Thoracic aorta (tissue), 2 donors: Measurements from ENCODE around the gene SYNGR4. TPM values are rescaled to one million over a fixed set of nuclear protein-coding genes. Genes with fewer than 3 reads are reported as not detected.

ENCODE experiments used
- total RNA-seq, 2 donors: library from RNA; depleted of rRNA; stranded (reverse); fragments of >200 nt; gene quantifications; one replicate each; pipeline versions ENCODE4 v1.1.0 to v1.2.3, GENCODE V29; 2016

SYNGR4 gene
- total RNA-seq, 2 donors from 2014 or later, result not detected

Other genes starting within 250 kb of the SYNGR4 start
- gene LIG1, start 194.0 kb upstream of the SYNGR4 start, total RNA-seq, result 10 to 100 TPM in 1 of 2 donors, 1 to 10 TPM in 1; 5.4 to 23.2 TPM
- 1 to 10 TPM; 4.4 to 9.3 TPM for gene ZSWIM9, start 193.7 kb upstream of the SYNGR4 start, total RNA-seq
- gene CARD8, start 108.5 kb upstream of the SYNGR4 start, total RNA-seq, result 10 to 100 TPM; 40.8 to 50.9 TPM
- gene ZNF114, start 94.3 kb upstream of the SYNGR4 start, total RNA-seq, result under 1 TPM in 1 of 2 donors, not detected in 1; 0.27 TPM
- 10 to 100 TPM; 61.7 to 95.7 TPM for gene EMP3, start 38.8 kb upstream of the SYNGR4 start, total RNA-seq
- gene TMEM143, start 427 bp upstream of the SYNGR4 start, total RNA-seq, result 10 to 100 TPM in 1 of 2 donors, 1 to 10 TPM in 1; 6.3 to 18.4 TPM
- gene KDELR1, start 27.2 kb downstream of the SYNGR4 start, total RNA-seq, result 10 to 100 TPM; 65.6 to 79.9 TPM
- under 1 TPM in 1 of 2 donors, not detected in 1; 0.68 TPM for gene GRIN2D, start 29.3 kb downstream of the SYNGR4 start, total RNA-seq
- gene GRWD1, start 81.6 kb downstream of the SYNGR4 start, total RNA-seq, result 10 to 100 TPM; 17.5 to 38.3 TPM
- 1 to 10 TPM in 1 of 2 donors, under 1 TPM in 1; 0.27 to 1.2 TPM for gene KCNJ14, start 91.2 kb downstream of the SYNGR4 start, total RNA-seq
- 10 to 100 TPM; 50.6 to 79.4 TPM for gene CYTH2, start 105.0 kb downstream of the SYNGR4 start, total RNA-seq
- 1 to 10 TPM in 1 of 2 donors, under 1 TPM in 1; 0.41 to 4.5 TPM for gene LMTK3, start 147.5 kb downstream of the SYNGR4 start, total RNA-seq
- not detected for gene SULT2B1, start 187.8 kb downstream of the SYNGR4 start, total RNA-seq
- gene SPACA4, start 242.4 kb downstream of the SYNGR4 start, total RNA-seq, result not detected